Mesendoderm (in vitro differentiated cells): Measurements from ENCODE around the gene SSBP3.

Experiments used
- DNase-seq: peaks from one replicate; pipeline ENCODE4 v3.0.0; 2013
- H2AK5ac ChIP-seq: 2 replicates; pipeline ENCODE4 v1.6.1; 2013; ENCODE audit warnings: low read length, inconsistent platforms
- H2BK120ac ChIP-seq: 2 replicates; pipeline ENCODE4 v1.6.1; 2013; ENCODE audit warnings: low read depth, mild to moderate bottlenecking, low read length, moderate library complexity, mixed read lengths
- H2BK15ac ChIP-seq: replicated peaks from 2 replicates; pipeline ENCODE4 v1.6.1; 2013; ENCODE audit warnings: low read depth, mild to moderate bottlenecking, moderate library complexity
- H2BK5ac ChIP-seq: 2 replicates; pipeline ENCODE4 v1.6.1; 2013; ENCODE audit warnings: low read length, inconsistent platforms
- H3K18ac ChIP-seq: 2 replicates; pipeline ENCODE4 v1.6.1; 2013; ENCODE audit warnings: mild to moderate bottlenecking, low read length, mixed read lengths
- H3K23ac ChIP-seq: one replicate; pipeline ENCODE4 v1.6.1; 2013; ENCODE audit warnings: low read length
- H3K27ac ChIP-seq: 2 replicates; pipeline ENCODE4 v1.5.1; 2013; ENCODE audit warnings: low read depth, mild to moderate bottlenecking, inconsistent platforms, low read length, moderate library complexity
- H3K27me3 ChIP-seq: 2 replicates; pipeline ENCODE4 v1.6.1; 2013; ENCODE audit warnings: low read length, control low read depth, mild to moderate bottlenecking, inconsistent platforms; ENCODE audit not compliant: insufficient read depth, poor library complexity
- H3K36me3 ChIP-seq: 2 replicates; pipeline ENCODE4 v1.6.1; 2013; ENCODE audit warnings: low read length, inconsistent platforms; ENCODE audit not compliant: control insufficient read depth, insufficient read depth
- H3K4ac ChIP-seq: one replicate; pipeline ENCODE4 v1.6.1; 2013; ENCODE audit warnings: low read depth, mild to moderate bottlenecking, low read length, moderate library complexity
- H3K4me1 ChIP-seq: 2 replicates; pipeline ENCODE4 v1.6.1; 2013; ENCODE audit warnings: low read depth, low read length, inconsistent platforms; ENCODE audit not compliant: control insufficient read depth
- H3K4me2 ChIP-seq: 2 replicates; pipeline ENCODE4 v1.6.1; 2013; ENCODE audit warnings: low read length
- H3K4me3 ChIP-seq: 2 replicates; pipeline ENCODE4 v1.5.1; 2013; ENCODE audit warnings: mild to moderate bottlenecking, low read length
- H3K56ac ChIP-seq: one replicate; pipeline ENCODE4 v1.6.1; 2013; ENCODE audit warnings: low read length
- H3K79me1 ChIP-seq: 2 replicates; pipeline ENCODE4 v1.6.1; 2013; ENCODE audit warnings: low read length, inconsistent platforms
- H3K79me2 ChIP-seq: 2 replicates; pipeline ENCODE4 v1.6.1; 2013; ENCODE audit warnings: mild to moderate bottlenecking, low read length; ENCODE audit not compliant: control insufficient read depth, insufficient read depth
- H3K9ac ChIP-seq: 2 replicates; pipeline ENCODE4 v1.6.1; 2013; ENCODE audit warnings: low read length, inconsistent platforms
- H4K5ac ChIP-seq: one replicate; pipeline ENCODE4 v1.6.1; 2013; ENCODE audit warnings: low read length
- H4K8ac ChIP-seq: one replicate; pipeline ENCODE4 v1.6.1; 2013; ENCODE audit warnings: low read depth, mild to moderate bottlenecking, control low read depth, low read length, moderate library complexity
- WGBS: extraction: QIAGEN DNeasy Blood & Tissue Kit; methylation state at CpG from one replicate; pipeline ENCODE4 v1.1.7; 2013; ENCODE audit warnings: low lambda C conversion rate, missing lambda C conversion rate; ENCODE audit not compliant: insufficient coverage; ENCODE audit errors: extremely low coverage; 5-methylcytosine and 5-hydroxymethylcytosine counted together

SSBP3 gene

GRCh38 chr1:54365847-54366246 is 40.3 kb downstream of the SSBP3 start:
- H2BK5ac ChIP-seq: no peak overlapping the region
- no peak for DNase-seq
- no peak overlapping the region for H3K27ac ChIP-seq
- H3K27me3 ChIP-seq: no peaks in the 10 kb centered on the region
- no peak overlapping the region for H2BK120ac ChIP-seq
- H3K23ac ChIP-seq: no peak overlapping the region
- H4K5ac ChIP-seq: no peak overlapping the region
- H3K4ac ChIP-seq: no peak overlapping the region
- peaks cover 84% of the 10 kb centered on the region for H3K79me2 ChIP-seq
- peaks cover 3% of the 10 kb centered on the region for H3K36me3 ChIP-seq
- no peak overlapping the region for H3K56ac ChIP-seq
- H2AK5ac ChIP-seq: no peak overlapping the region
- H3K4me3 ChIP-seq: no peak overlapping the region
- peaks cover 9% of the 10 kb centered on the region for H3K4me1 ChIP-seq
- H3K4me2 ChIP-seq: no peak overlapping the region
- no peak overlapping the region for H4K8ac ChIP-seq
- no peak overlapping the region for H3K18ac ChIP-seq
- no peak overlapping the region for H2BK15ac ChIP-seq
- no CpG with 5 or more reads among the region's 3 CpGs for WGBS
- H3K79me1 ChIP-seq: peaks cover 61% of the 10 kb centered on the region
- H3K9ac ChIP-seq: no peak overlapping the region

- Histone ChIP-seq H3K79me1 (peaks cover 57% of the 10 kb centered on the region), H3K4me1 (peaks cover 9% of the 10 kb centered on the region), H3K27ac (no peak overlapping the region), H2BK120ac (no peak overlapping the region), H2AK5ac (no peak overlapping the region), H2BK15ac (no peak overlapping the region), H3K27me3 (no peaks in the 10 kb centered on the region), H3K23ac (no peak overlapping the region), H3K4me2 (no peak overlapping the region), H3K79me2 (peaks cover 84% of the 10 kb centered on the region), H3K4me3 (no peak overlapping the region), H2BK5ac (no peak overlapping the region), H4K5ac (no peak overlapping the region), H4K8ac (no peak overlapping the region), H3K36me3 (peaks cover 3% of the 10 kb centered on the region), H3K9ac (no peak overlapping the region), H3K18ac (no peak overlapping the region), H3K4ac (no peak overlapping the region), H3K56ac (peak overlapping the region; percentile 10)
- no peak for DNase-seq
- WGBS: no CpG with 5 or more reads among the region's 7 CpGs
Observed at GRCh38 chr1:54365398-54365797, 40.8 kb downstream of the SSBP3 start.

GRCh38 chr1:54364995-54365394 is 41.2 kb downstream of the SSBP3 start:
- Histone ChIP-seq H2BK5ac (no peak overlapping the region), H2BK15ac (no peak overlapping the region), H3K27me3 (no peaks in the 10 kb centered on the region), H3K4me1 (peaks cover 9% of the 10 kb centered on the region), H2BK120ac (no peak overlapping the region), H3K23ac (no peak overlapping the region), H3K4ac (no peak overlapping the region), H3K4me2 (no peak overlapping the region), H3K79me1 (peaks cover 53% of the 10 kb centered on the region), H2AK5ac (no peak overlapping the region), H4K8ac (no peak overlapping the region), H3K56ac (peak overlapping the region; percentile 22), H3K4me3 (no peak overlapping the region), H3K79me2 (peaks cover 84% of the 10 kb centered on the region), H3K27ac (no peak overlapping the region), H3K9ac (no peak overlapping the region), H3K18ac (no peak overlapping the region), H3K36me3 (peaks cover 3% of the 10 kb centered on the region), H4K5ac (no peak overlapping the region)
- DNase-seq: no peak
- no CpG with 5 or more reads among the region's 10 CpGs for WGBS

GRCh38 chr1:54364582-54364981 is 41.6 kb downstream of the SSBP3 start:
- Histone ChIP-seq H3K27ac (no peak overlapping the region), H3K9ac (no peak overlapping the region), H3K4ac (no peak overlapping the region), H3K36me3 (peaks cover 3% of the 10 kb centered on the region), H3K4me2 (no peak overlapping the region), H2BK5ac (no peak overlapping the region), H3K27me3 (no peaks in the 10 kb centered on the region), H3K79me2 (peaks cover 82% of the 10 kb centered on the region), H3K4me1 (peaks cover 9% of the 10 kb centered on the region), H4K5ac (no peak overlapping the region), H2BK120ac (no peak overlapping the region), H3K23ac (no peak overlapping the region), H3K56ac (no peak overlapping the region), H2AK5ac (no peak overlapping the region), H2BK15ac (no peak overlapping the region), H3K18ac (no peak overlapping the region), H3K4me3 (no peak overlapping the region), H4K8ac (no peak overlapping the region), H3K79me1 (peaks cover 51% of the 10 kb centered on the region)
- no peak for DNase-seq
- WGBS: no CpG with 5 or more reads among the region's 5 CpGs

- H3K4me3 ChIP-seq: no peak overlapping the region
- no peak overlapping the region for H3K18ac ChIP-seq
- H4K5ac ChIP-seq: no peak overlapping the region
- no peak for DNase-seq
- no peak overlapping the region for H2BK120ac ChIP-seq
- peaks cover 48% of the 10 kb centered on the region for H3K79me1 ChIP-seq
- no peak overlapping the region for H3K23ac ChIP-seq
- H3K9ac ChIP-seq: no peak overlapping the region
- no peak overlapping the region for H3K56ac ChIP-seq
- H3K4me2 ChIP-seq: no peak overlapping the region
- H2BK5ac ChIP-seq: no peak overlapping the region
- peaks cover 9% of the 10 kb centered on the region for H3K4me1 ChIP-seq
- H2AK5ac ChIP-seq: no peak overlapping the region
- no peak overlapping the region for H3K27ac ChIP-seq
- H2BK15ac ChIP-seq: no peak overlapping the region
- no peaks in the 10 kb centered on the region for H3K27me3 ChIP-seq
- H4K8ac ChIP-seq: no peak overlapping the region
- H3K79me2 ChIP-seq: peaks cover 83% of the 10 kb centered on the region
- H3K4ac ChIP-seq: no peak overlapping the region
- peaks cover 3% of the 10 kb centered on the region for H3K36me3 ChIP-seq
Observed at GRCh38 chr1:54363925-54364324, 42.3 kb downstream of the SSBP3 start.

- peaks cover 4% of the 10 kb centered on the region for H3K36me3 ChIP-seq
- H3K18ac ChIP-seq: no peak overlapping the region
- no peak overlapping the region for H3K4ac ChIP-seq
- H3K4me1 ChIP-seq: peaks cover 9% of the 10 kb centered on the region
- H4K5ac ChIP-seq: no peak overlapping the region
- no peak overlapping the region for H3K9ac ChIP-seq
- no peak overlapping the region for H3K27ac ChIP-seq
- H3K79me2 ChIP-seq: peaks cover 89% of the 10 kb centered on the region
- no peaks in the 10 kb centered on the region for H3K27me3 ChIP-seq
- DNase-seq: no peak
- no peak overlapping the region for H2BK15ac ChIP-seq
- H3K4me2 ChIP-seq: no peak overlapping the region
- H3K23ac ChIP-seq: no peak overlapping the region
- no peak overlapping the region for H3K4me3 ChIP-seq
- peaks cover 51% of the 10 kb centered on the region for H3K79me1 ChIP-seq
- no peak overlapping the region for H2BK5ac ChIP-seq
- WGBS: no CpG with 5 or more reads among the region's 2 CpGs
- no peak overlapping the region for H3K56ac ChIP-seq
- H2BK120ac ChIP-seq: no peak overlapping the region
- H2AK5ac ChIP-seq: no peak overlapping the region
- no peak overlapping the region for H4K8ac ChIP-seq
Observed at GRCh38 chr1:54362881-54363340, 43.3 kb downstream of the SSBP3 start.
